HG02943 (cell line): ENCODE results near the gene VWA7.
"Not testable (repeated sequence)": the region's sequence is repeated elsewhere in the genome, so short reads cannot be mapped to it uniquely, and the experiment has no call there.

Experiments used
- ATAC-seq: cut with Tn5 transposase; IDR thresholded peaks from one replicate; pipeline ENCODE4 v1.9.1; 2021; ENCODE audit warnings: mild to moderate bottlenecking, low read depth, moderate library complexity; ENCODE audit not compliant: unreplicated experiment

VWA7 gene

GRCh38 chr6:31805939-31806469 is 28.9 kb upstream of the VWA7 start:
- ATAC-seq, result peak; percentile 20

DNA sequence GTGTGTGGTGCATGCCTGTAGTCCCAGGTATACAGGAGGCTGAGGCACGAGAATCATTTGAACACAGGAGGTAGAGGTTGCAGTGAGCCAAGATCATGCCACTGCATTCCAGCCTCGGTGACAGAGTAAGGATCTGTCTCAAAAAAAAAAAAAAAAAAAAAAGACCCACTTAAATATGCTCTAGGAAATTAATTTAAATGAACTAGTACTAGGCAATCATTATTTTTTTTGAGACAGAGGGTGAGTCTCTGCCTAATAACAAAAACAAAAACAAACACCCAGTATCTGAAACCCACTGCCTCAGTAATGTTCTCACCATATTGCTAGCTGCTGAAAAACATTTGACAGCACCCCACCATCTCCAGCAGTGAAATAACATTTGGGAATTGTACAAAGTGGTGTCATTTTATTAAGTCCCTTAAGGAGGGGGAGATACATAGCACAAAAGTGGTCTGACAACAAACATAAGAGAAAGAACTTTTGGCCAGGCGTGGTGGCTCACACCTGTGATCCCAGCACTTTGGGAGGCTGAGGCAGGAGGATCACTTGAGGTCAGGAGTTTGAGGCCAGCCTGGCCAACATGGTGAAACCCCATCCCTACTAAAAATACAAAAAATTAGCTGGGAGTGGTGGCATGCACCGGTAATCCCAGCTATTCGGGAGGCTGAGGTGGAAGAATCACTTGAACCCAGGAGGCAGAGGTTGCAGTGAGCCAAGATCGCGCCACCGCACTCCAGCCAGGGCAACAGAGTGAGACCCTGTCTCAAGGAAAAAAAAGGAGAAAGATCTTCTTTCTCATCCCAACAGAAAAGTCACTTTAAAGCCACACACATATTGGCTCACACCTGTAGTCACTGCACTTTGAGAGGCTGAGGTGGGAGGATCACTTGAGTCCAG is 24.2 kb upstream of the VWA7 start:
- ATAC-seq, result not testable (repeated sequence)

GRCh38 chr6:31799781-31800180 is 22.7 kb upstream of the VWA7 start:
- no peak for ATAC-seq

- ATAC-seq, result no peak
Observed at GRCh38 chr6:31797588-31797987, 20.5 kb upstream of the VWA7 start.

- ATAC-seq, result no peak
Observed at GRCh38 chr6:31796993-31797385, 19.9 kb upstream of the VWA7 start.

- ATAC-seq, result peak; percentile 73
Observed at GRCh38 chr6:31795616-31796298, 18.6 kb upstream of the VWA7 start, which contains the start of gene VARS1. VARS1 (minus strand) TSS chr6:31795752; CDS start chr6:31795217, 535 bp downstream.

DNA sequence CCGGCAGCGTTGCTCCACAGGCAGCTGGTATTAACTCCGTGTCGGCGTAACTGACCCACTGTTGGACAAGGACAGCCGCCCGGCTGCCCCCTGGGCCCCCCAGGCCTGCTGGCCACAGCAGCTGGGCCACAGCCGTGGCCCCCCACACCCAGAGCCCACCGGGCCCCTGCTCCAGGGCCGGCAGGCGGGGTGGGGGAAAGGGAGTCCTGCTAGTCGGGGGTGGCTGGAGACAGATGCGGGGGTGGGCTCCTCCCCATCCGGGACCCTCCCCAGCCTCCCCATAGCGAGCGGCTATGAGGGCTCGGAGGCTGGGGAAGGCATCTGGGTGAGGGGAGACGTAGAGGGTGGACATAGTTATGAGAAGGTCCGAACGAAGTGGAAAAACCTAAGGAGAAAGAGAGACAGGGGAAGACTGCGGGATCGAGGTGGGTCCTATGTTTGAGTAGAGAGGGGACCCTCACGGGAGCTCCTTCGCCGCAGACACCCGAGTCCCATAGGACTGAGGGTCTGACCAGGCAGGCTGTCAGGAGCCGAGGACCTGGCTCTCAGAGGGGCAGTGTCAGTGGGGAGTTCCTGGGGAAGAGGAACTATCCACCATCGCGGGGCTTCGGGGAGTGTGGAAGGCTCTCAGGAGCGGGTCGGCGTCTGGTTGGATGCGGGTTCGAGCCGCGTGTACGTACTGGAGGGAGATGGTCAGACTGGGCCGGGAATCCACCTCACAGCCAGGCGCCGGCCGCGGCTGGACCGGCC is 17.9 kb upstream of the VWA7 start:
- ATAC-seq, result no peak

GRCh38 chr6:31794294-31794865 is 17.3 kb upstream of the VWA7 start:
- no peak for ATAC-seq

GRCh38 chr6:31793927-31794245 is 16.8 kb upstream of the VWA7 start:
- ATAC-seq, result not testable (repeated sequence)

DNA sequence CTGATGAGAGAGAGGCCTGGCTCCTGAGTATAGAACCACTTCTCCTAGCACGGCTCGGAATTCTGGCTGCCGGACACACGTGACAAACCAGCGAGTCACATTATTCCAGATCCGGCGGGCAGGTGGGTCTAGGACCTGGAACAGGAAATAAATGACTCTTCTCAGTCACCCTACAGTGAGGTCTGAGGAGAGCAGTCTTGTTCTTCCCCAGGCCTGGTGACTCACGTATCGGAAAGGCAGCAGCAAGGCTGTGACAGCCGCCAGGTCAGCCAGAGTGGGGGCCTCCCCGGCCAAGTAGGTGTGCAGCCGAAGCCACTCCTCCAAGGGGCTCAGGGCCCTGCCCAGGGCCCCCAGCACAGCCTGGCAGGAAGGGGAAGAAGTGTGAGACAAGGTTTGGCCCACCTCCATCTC is 15.6 kb upstream of the VWA7 start:
- no peak for ATAC-seq

GRCh38 chr6:31792090-31792374 is 14.9 kb upstream of the VWA7 start:
- ATAC-seq, result no peak

DNA sequence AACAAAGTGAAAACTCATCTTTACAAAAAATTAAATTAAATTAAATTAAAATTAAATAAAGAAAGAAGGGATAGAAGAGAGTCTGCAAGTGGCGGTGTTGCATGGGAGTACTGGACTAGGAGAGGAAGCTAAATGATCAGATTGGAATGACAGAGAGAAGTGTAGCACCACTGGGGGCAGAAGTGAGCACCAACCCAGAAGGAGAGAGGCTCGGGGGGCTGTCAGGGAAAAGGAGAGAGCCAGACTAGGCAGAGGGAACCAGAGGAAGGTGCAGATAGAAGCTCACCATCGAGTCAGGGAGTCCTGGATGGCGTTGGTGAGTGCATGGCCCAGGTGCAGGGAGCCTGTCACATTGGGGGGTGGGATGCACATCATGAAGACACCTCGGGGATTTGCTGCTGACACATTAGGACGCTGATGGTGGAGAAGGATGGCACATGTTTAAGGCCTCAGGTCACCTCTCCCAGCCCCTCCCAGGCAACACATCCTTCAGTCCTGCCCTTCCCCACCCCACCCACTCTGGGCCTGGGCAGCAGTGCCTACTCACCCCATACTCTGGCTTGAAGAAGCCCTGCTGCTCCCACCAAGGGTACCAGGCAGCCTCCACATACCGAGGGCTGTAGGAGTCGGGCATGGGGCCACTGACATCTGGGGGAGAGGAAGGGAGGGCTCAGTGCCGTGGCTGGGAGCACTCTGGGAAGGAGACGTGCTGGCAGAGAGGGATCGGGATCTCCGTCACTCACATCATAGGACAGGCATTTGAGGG is 14.4 kb upstream of the VWA7 start:
- no peak for ATAC-seq

- no peak for ATAC-seq
Observed at GRCh38 chr6:31785475-31785874, 8.3 kb upstream of the VWA7 start.

GRCh38 chr6:31784098-31784925 is 7.2 kb upstream of the VWA7 start:
- ATAC-seq, result no peak

DNA sequence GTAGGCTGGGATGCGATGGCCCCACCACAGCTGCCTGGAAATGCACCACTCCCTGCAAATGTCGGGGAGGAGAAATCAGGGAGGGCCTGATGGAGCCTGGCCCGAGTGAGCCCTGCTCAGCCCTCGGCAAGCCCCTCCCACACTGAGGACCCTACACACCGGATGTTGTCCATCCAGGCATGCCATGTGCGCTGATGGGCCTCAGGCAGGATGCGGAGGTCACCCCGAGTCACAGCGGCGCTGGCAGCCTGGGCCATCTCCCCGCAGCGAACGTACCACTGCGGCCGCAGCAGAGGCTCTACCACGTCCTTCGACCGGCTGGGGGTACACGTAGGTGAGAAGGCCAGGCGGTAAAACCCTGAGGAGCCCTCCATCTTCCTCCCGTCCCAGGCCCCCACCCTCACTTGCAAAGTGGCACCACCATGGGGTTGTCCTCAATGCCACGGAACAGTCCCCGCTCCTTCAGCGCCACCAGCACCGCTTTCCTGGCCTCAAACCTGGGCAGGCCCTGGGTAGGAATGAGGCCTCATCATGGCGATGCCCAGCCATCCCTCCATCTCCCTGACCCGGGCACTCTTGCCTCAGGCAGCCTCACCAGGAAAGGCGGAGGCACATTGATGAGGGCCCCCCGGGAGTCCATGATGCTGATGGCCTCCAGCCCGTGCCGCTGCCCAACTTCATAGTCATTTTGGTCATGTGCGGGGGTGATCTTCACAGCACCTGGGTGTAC is 5.2 kb upstream of the VWA7 start:
- no peak for ATAC-seq

- ATAC-seq, result no peak
Observed at GRCh38 chr6:31781244-31782125, 4.4 kb upstream of the VWA7 start.

- no peak for ATAC-seq
Observed at GRCh38 chr6:31780507-31781243, 3.5 kb upstream of the VWA7 start.
